Measurements from ENCODE around the gene GAS7. TPM values are rescaled to one million over a fixed set of nuclear protein-coding genes. Genes with fewer than 3 reads are reported as not detected.

GAS7 gene
- total and polyA plus RNA-seq, 9 of the 15 experiments (the other 6 are each of a cell fraction or from before 2014, with no cell fraction given) = 0.11 to 0.33 TPM; not detected in 7

- ChIA-PET POLR2A (no interaction called here), CTCF (ENCODE audit: low intra/inter-chr PET ratio) (no interaction called here)
- Histone ChIP-seq H3K9me3 (replicated peaks; ENCODE audit: control insufficient read depth, insufficient read depth, low read depth, low read length) (no peaks in the 10 kb centered on the region), H3K4me1 (replicated peaks in 1 of 2; ENCODE audit: control insufficient read depth in 2 of 2, insufficient read depth in 2 of 2, low read length in 2 of 2) (no peaks in the 10 kb centered on the region), H3K9ac (ENCODE audit: insufficient read depth in 1 of 2, low read depth in 2 of 2, low read length in 2 of 2) (no peak overlapping the region), H3K4me2 (ENCODE audit: insufficient read depth, low read length) (no peak overlapping the region), H3K27ac (ENCODE audit: extremely low read depth, low read depth, low read length) (no peak overlapping the region), H4K20me1 (replicated peaks; ENCODE audit: control insufficient read depth, insufficient read depth, low read length) (no peaks in the 10 kb centered on the region), H3K4me3 (no peak overlapping the region), H3K27me3 (ENCODE audit: control insufficient read depth in 2 of 2, insufficient read depth in 2 of 2, low read length in 2 of 2) (peaks cover 0 to 10% of the 10 kb centered on the region in 2 experiments; a peak in 2 of 5 replicates), H3K36me3 (ENCODE audit: control insufficient read depth, insufficient read depth, low read length) (no peaks in the 10 kb centered on the region), H3K9me1 (ENCODE audit: control insufficient read depth, insufficient read depth, low read length) (no peaks in the 10 kb centered on the region), H2AFZ (ENCODE audit: low read depth, low read length) (no peak overlapping the region), H3K79me2 (ENCODE audit: control insufficient read depth, insufficient read depth, low read length) (no peaks in the 10 kb centered on the region)
- intact Hi-C loops (cut with micrococcal nuclease) (no loop called here), in situ Hi-C loops (cut with MboI) (no loop called here)
- no TSS peak for BruUV-seq (replicated peaks)
- FAIRE-seq = no peak
- 0% methylated on average over 5 of the region's 9 CpGs for WGBS (ENCODE audit: insufficient coverage, low coverage, missing lambda C conversion rate)
- DNase-seq (ENCODE audit: extremely low read depth in 1 of 4, low spot score in 3 of 4) = no peak
- no peak for ATAC-seq
- no peak for TF ChIP-seq GTF2F1 (IDR thresholded peaks at IDR 0.05; ENCODE audit: low read depth, low read length)
- TF ChIP-seq NELFE (IDR thresholded peaks at IDR 0.05; ENCODE audit: insufficient read depth, insufficient read length) = no peak
- TF ChIP-seq ZNF232 (CRISPR knock-in tag; IDR thresholded peaks at IDR 0.05) = no peak
- TF ChIP-seq PTBP1 (IDR thresholded peaks at IDR 0.05; ENCODE audit: low read depth, low read length) = no peak
- no peak for TF ChIP-seq ZBTB9 (CRISPR knock-in tag; IDR thresholded peaks at IDR 0.05)
- no peak for TF ChIP-seq MCM7 (IDR thresholded peaks at IDR 0.05)
- TF ChIP-seq JUND (IDR thresholded peaks at IDR 0.05; ENCODE audit: borderline replicate concordance, low read depth, low read length) = no peak
- TF ChIP-seq JUND (tag; IDR thresholded peaks at IDR 0.05; ENCODE audit: borderline replicate concordance, low read depth, low read length) = no peak
- TF ChIP-seq ZNF644 (tag; IDR thresholded peaks at IDR 0.05; ENCODE audit: low read depth) = no peak
- TF ChIP-seq RBM14 (IDR thresholded peaks at IDR 0.05; ENCODE audit: borderline replicate concordance, insufficient read depth, low read depth, low read length) = no peak
- no peak for TF ChIP-seq POLR3A (IDR thresholded peaks at IDR 0.05; ENCODE audit: borderline replicate concordance, extremely low read depth, insufficient read depth, insufficient read length)
- no peak for TF ChIP-seq BACH1 (tag; IDR thresholded peaks at IDR 0.05)
- no peak for TF ChIP-seq SLC30A9 (CRISPR knock-in tag; IDR thresholded peaks at IDR 0.05)
- no peak for TF ChIP-seq STAT5B (CRISPR knock-in tag; IDR thresholded peaks at IDR 0.05)
- TF ChIP-seq ZNF740 (CRISPR knock-in tag; IDR thresholded peaks at IDR 0.05) = no peak
- TF ChIP-seq ZNF740 (tag; IDR thresholded peaks at IDR 0.05) = no peak
- TF ChIP-seq ZNF395 (CRISPR knock-in tag; IDR thresholded peaks at IDR 0.05) = no peak
- TF ChIP-seq RBM22 (IDR thresholded peaks at IDR 0.05; ENCODE audit: low read depth, low read length, poor library complexity, severe bottlenecking) = no peak
- TF ChIP-seq DPF2 (IDR thresholded peaks at IDR 0.05) = no peak
Observed at GRCh38 chr17:10106067-10106466, 92.3 kb downstream of the GAS7 start.
